ENCODE results near the gene ANXA11.

Gene ANXA11

GRCh38 chr10:80187465-80188409, 17.6 kb downstream of the ANXA11 start:
- DNase-seq: peak; percentile 28

- no peak for DNase-seq
These were observed 18.3 kb downstream of the ANXA11 start for GRCh38 chr10:80187060-80187459.

GRCh38 chr10:80186364-80187012, 18.8 kb downstream of the ANXA11 start:
- DNase-seq: peak; percentile 25

GRCh38 chr10:80185578-80186299, 19.6 kb downstream of the ANXA11 start:
- no peak for DNase-seq

- no peak for DNase-seq
These were observed 21.0 kb downstream of the ANXA11 start for GRCh38 chr10:80184291-80184690.

GRCh38 chr10:80183436-80183835, 21.9 kb downstream of the ANXA11 start:
- DNase-seq: no peak

GRCh38 chr10:80182986-80183385, 22.4 kb downstream of the ANXA11 start:
- DNase-seq: no peak

GRCh38 chr10:80177781-80178636, 27.3 kb downstream of the ANXA11 start:
- no peak for DNase-seq

GRCh38 chr10:80176526-80176925, 28.8 kb downstream of the ANXA11 start:
- no peak for DNase-seq

- no peak for DNase-seq
These were observed 30.5 kb downstream of the ANXA11 start for GRCh38 chr10:80174641-80175395.

GRCh38 chr10:80173466-80173865, 31.9 kb downstream of the ANXA11 start:
- DNase-seq: no peak

- no peak for DNase-seq
These were observed 32.4 kb downstream of the ANXA11 start for GRCh38 chr10:80172896-80173295.

GRCh38 chr10:80171248-80171660, 34.1 kb downstream of the ANXA11 start:
- no peak for DNase-seq

GRCh38 chr10:80170641-80171040, 34.7 kb downstream of the ANXA11 start:
- no peak for DNase-seq

- DNase-seq: no peak
These were observed 35.3 kb downstream of the ANXA11 start for GRCh38 chr10:80170026-80170425.

- DNase-seq: no peak
These were observed 36.5 kb downstream of the ANXA11 start for GRCh38 chr10:80168679-80169380.

- no peak for DNase-seq
These were observed 37.2 kb downstream of the ANXA11 start for GRCh38 chr10:80168162-80168511.

GRCh38 chr10:80167471-80168161, 37.7 kb downstream of the ANXA11 start:
- no peak for DNase-seq

- DNase-seq: no peak
These were observed 38.5 kb downstream of the ANXA11 start for GRCh38 chr10:80166581-80167470.

Data from stimulated activated CD4-positive, alpha-beta T cell treated with anti-CD3 and anti-CD28 coated beads, Interleukin-12 subunit alpha, Interleukin-12 subunit beta, amount 100 ng/mL, for 4 hours (primary cell).